CD14-positive monocyte (primary cell): ENCODE data around the gene FAM168A. TPM values are rescaled to one million over a fixed set of nuclear protein-coding genes. Genes with fewer than 3 reads are reported as not detected.
A peak's percentile ranks its signal among the peaks of the same experiment; 100 is the strongest.

Experiments
- DNase-seq, 3 donors: peaks; one replicate each; pipeline ENCODE4 v3.0.0-alpha.2; 2011 to 2022
- H2AFZ ChIP-seq: 2 replicates; pipeline ENCODE4 v1.6.0; 2012; ENCODE audit warnings: mild to moderate bottlenecking, low read depth, low read length, inconsistent platforms; ENCODE audit not compliant: insufficient read depth, poor library complexity, severe bottlenecking
- H3K27ac ChIP-seq, 2 donors: 1 replicate in 1 of 2; 2 replicates in 1 of 2; pipeline ENCODE4 v1.5.1; 2012 to 2013; ENCODE audit warnings: low read length in 2 of 2, control low read depth in 1 of 2, inconsistent platforms in 1 of 2, low read depth in 1 of 2, mild to moderate bottlenecking in 1 of 2
- H3K27me3 ChIP-seq, 2 donors: one replicate each; pipeline versions ENCODE4 v1.6.0 to v1.6.1; 2011 to 2013; ENCODE audit warnings: low read length in 2 of 2; ENCODE audit not compliant: control insufficient read depth in 2 of 2, insufficient read depth in 2 of 2
- H3K36me3 ChIP-seq, 2 donors: replicated peaks in 1 of 2; 1 replicate in 1 of 2; 2 replicates in 1 of 2; pipeline versions ENCODE4 v1.5.1 to v1.6.1; 2012 to 2013; ENCODE audit warnings: low read length in 2 of 2, control low read depth in 1 of 2, inconsistent platforms in 1 of 2, mild to moderate bottlenecking in 1 of 2; ENCODE audit not compliant: insufficient read depth in 2 of 2, control insufficient read depth in 1 of 2
- H3K4me1 ChIP-seq, 2 donors: 1 replicate in 1 of 2; 2 replicates in 1 of 2; pipeline versions ENCODE4 v1.5.1 to v1.6.1; 2012 to 2013; ENCODE audit warnings: low read length in 2 of 2, control low read depth in 1 of 2, inconsistent platforms in 1 of 2, mild to moderate bottlenecking in 1 of 2, moderate library complexity in 1 of 2; ENCODE audit not compliant: insufficient read depth in 2 of 2, control insufficient read depth in 1 of 2
- H3K4me2 ChIP-seq: replicated peaks from 2 replicates; pipeline ENCODE3; 2012; ENCODE audit warnings: low read length, moderate library complexity, mild to moderate bottlenecking; ENCODE audit not compliant: poor library complexity, severe bottlenecking; ENCODE audit errors: extremely low read depth
- H3K4me3 ChIP-seq, 3 experiments: fragments of 200-600 bp in 1 of 3; sonication (generic) in 1 of 3; replicated peaks in 1 of 3; 1 replicate in 2 of 3; 2 replicates in 1 of 3; pipeline ENCODE4 v1.5.1; 2011 to 2013; ENCODE audit warnings: low read length in 3 of 3, mild to moderate bottlenecking in 3 of 3, control low read depth in 2 of 3, low read depth in 2 of 3, inconsistent platforms in 1 of 3, moderate library complexity in 1 of 3
- H3K79me2 ChIP-seq: 2 replicates; pipeline ENCODE4 v1.6.0; 2012; ENCODE audit warnings: mild to moderate bottlenecking, control low read depth, inconsistent platforms, low read length, moderate library complexity; ENCODE audit not compliant: insufficient read depth
- H3K9ac ChIP-seq: 2 replicates; pipeline ENCODE4 v1.6.0; 2017; ENCODE audit warnings: low read length, mild to moderate bottlenecking; ENCODE audit not compliant: insufficient read depth, poor library complexity, severe bottlenecking
- H3K9me3 ChIP-seq, 2 donors: replicated peaks in 1 of 2; 1 replicate in 1 of 2; 2 replicates in 1 of 2; pipeline versions ENCODE4 v1.5.1 to v1.6.1; 2012 to 2013; ENCODE audit warnings: low read length in 2 of 2, control low read depth in 1 of 2; ENCODE audit not compliant: control insufficient read depth in 1 of 2, insufficient read depth in 1 of 2
- H4K20me1 ChIP-seq: 2 replicates; pipeline ENCODE4 v1.6.0; 2012; ENCODE audit warnings: mild to moderate bottlenecking, low read length, control low read depth, moderate library complexity; ENCODE audit not compliant: insufficient read depth
- H3K27ac Mint-ChIP-seq, 7 donors: one replicate each; pipeline ENCODE4 v1.8.0; 2020; ENCODE audit warnings: mild to moderate bottlenecking in 7 of 7, mixed read lengths in 7 of 7, moderate library complexity in 6 of 7, inconsistent platforms in 2 of 7
- H3K27me3 Mint-ChIP-seq, 3 donors: one replicate each; pipeline ENCODE4 v1.8.0; 2021 to 2022; ENCODE audit warnings: low read depth in 3 of 3, mild to moderate bottlenecking in 3 of 3, mixed read lengths in 3 of 3, moderate library complexity in 3 of 3, inconsistent platforms in 1 of 3
- H3K36me3 Mint-ChIP-seq, 2 donors: one replicate each; pipeline ENCODE4 v1.8.0; 2020; ENCODE audit warnings: mixed read lengths in 2 of 2, inconsistent platforms in 1 of 2, mild to moderate bottlenecking in 1 of 2
- H3K4me1 Mint-ChIP-seq: one replicate; pipeline ENCODE4 v1.8.0; 2020; ENCODE audit warnings: mild to moderate bottlenecking, mixed read lengths
- H3K4me3 Mint-ChIP-seq, 2 donors: one replicate each; pipeline ENCODE4 v1.8.0; 2020; ENCODE audit warnings: mild to moderate bottlenecking in 2 of 2, mixed read lengths in 2 of 2, moderate library complexity in 1 of 2
- H3K9me3 Mint-ChIP-seq, 7 donors: one replicate each; pipeline ENCODE4 v1.8.0; 2020 to 2022; ENCODE audit warnings: mixed read lengths in 7 of 7, mild to moderate bottlenecking in 6 of 7, moderate library complexity in 6 of 7, inconsistent platforms in 2 of 7
- CTCF ChIP-seq: fragments of 200-600 bp; IDR thresholded peaks from one replicate; pipeline ENCODE4 v1.8.0; 2022; ENCODE audit warnings: antibody characterized with exemption, mild to moderate bottlenecking
- WGBS: methylation state at CpG from one replicate; pipeline ENCODE4 v1.1.5; 2013; ENCODE audit warnings: missing lambda C conversion rate; ENCODE audit not compliant: insufficient coverage; 5-methylcytosine and 5-hydroxymethylcytosine counted together
- intact Hi-C, 2 donors: fragments of 100-400 bp; cut with micrococcal nuclease; formaldehyde crosslinking; loops; one replicate each; pipeline versions ENCODE4 v1.15.0 to v1.15.1; 2023
- polyA plus RNA-seq, 3 donors: library from polyadenylated mRNA; depleted of rRNA in 1 of 3; unstranded in 2 of 3; stranded (reverse) in 1 of 3; fragments of 300-500 nt in 2 of 3; fragments of >200 nt in 1 of 3; fragmentation: Illumina TruSeq in 2 of 3; gene quantifications; 1 replicate in 2 of 3; 2 replicates in 1 of 3; pipeline ENCODE4 v1.2.3, GENCODE V29; 2012 to 2021

FAM168A gene
- polyA plus RNA-seq, 3 donors: 1.4 to 13.3 (median 2.1) TPM

DNA sequence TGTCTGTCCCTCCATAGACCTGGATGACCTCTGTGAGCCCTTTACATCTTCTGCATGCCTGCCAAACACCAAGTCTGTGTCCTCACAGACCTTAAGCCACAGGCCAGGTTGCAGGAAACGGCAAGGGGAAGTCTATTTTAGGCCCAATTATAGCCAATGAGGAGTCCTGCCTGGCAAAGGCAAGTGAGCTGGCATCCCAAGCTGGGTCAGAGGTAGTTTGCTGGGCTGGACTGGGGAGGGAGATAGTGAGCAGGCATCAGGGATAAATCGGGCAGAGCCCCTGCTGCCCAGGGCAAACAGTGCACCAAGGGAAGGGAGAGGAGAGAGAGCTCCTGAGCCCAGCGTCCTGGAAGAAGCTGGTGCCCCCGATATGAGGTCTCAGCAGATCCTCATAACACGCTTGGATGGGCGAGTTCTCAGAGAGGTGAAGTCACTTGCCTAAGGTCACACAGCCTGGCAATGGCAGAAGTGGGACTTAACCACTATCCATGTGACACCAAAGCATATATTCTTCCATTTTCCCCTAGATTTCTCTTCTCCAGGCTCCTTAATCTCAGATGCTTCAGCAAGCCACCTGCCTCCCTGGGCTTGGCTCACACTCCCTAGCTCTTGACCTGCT lies 225.4 kb downstream of the FAM168A start:
- Mint-ChIP-seq H3K9me3 (no peaks in the 10 kb centered on the region), H3K27me3 (peaks cover 1 to 6% (median 6%) of the 10 kb centered on the region in 3 donors), H3K4me3 (peak overlapping the region in 1 of 2 donors; percentile 37), H3K27ac (peak overlapping the region in 2 of 7 donors; percentile 1 to 23), H3K4me1 (peaks cover 26% of the 10 kb centered on the region), H3K36me3 (peaks cover 0 to 7% of the 10 kb centered on the region in 2 donors)
- Histone ChIP-seq H3K36me3 (no peaks in the 10 kb centered on the region), H3K27ac (no peak overlapping the region), H2AFZ (no peak overlapping the region), H3K27me3 (no peaks in the 10 kb centered on the region), H3K79me2 (peaks cover 21% of the 10 kb centered on the region), H3K4me3 (no peak overlapping the region), H4K20me1 (peaks cover 13% of the 10 kb centered on the region), H3K9me3 (no peaks in the 10 kb centered on the region), H3K9ac (no peak overlapping the region), H3K4me1 (peaks cover 19 to 24% of the 10 kb centered on the region in 2 donors), H3K4me2 (no peak overlapping the region)
- peak; percentile 59 for TF ChIP-seq CTCF
- intact Hi-C loops: no loop called here
- peak; percentile 48 to 62 (median 50) for DNase-seq
- 35% methylated on average over 6 of the region's 6 CpGs for WGBS

DNA sequence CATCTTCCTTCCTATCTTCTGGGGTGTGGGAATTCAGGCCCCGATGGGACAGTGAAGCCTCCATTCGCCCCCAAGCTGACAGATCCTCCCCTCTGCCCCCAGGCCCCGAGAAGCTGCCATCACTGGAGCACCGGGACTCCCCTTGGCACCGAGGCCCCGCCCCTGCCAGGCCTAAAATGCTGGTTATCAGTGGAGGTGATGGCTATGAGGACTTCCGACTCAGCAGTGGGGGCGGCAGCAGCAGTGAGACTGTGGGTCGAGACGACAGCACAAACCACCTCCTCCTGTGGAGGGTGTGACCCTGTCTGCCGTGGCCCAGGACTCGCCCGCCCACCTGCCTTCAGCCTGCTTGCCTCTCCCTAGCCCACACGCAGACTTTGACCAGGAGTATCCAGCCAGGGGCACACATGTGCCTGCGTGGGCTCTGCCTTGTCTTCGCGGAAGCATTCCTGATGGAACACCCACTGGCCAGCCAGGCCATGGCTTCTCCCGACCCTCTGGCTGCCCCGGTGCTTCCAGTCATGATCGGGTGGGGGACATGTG lies 230.4 kb downstream of the FAM168A start:
- DNase-seq: no peak
- Histone ChIP-seq H3K4me3 (no peak overlapping the region), H4K20me1 (no peaks in the 10 kb centered on the region), H3K9ac (no peak overlapping the region), H3K4me1 (peaks cover 20 to 21% of the 10 kb centered on the region in 2 donors), H3K27me3 (no peaks in the 10 kb centered on the region), H3K9me3 (no peaks in the 10 kb centered on the region), H3K79me2 (no peaks in the 10 kb centered on the region), H3K27ac (no peak overlapping the region), H2AFZ (no peak overlapping the region), H3K36me3 (no peaks in the 10 kb centered on the region), H3K4me2 (no peak overlapping the region)
- no peak for TF ChIP-seq CTCF
- WGBS: 95% methylated on average over 15 of the region's 20 CpGs
- Mint-ChIP-seq H3K9me3 (no peaks in the 10 kb centered on the region), H3K36me3 (no peaks in the 10 kb centered on the region), H3K4me3 (no peak overlapping the region), H3K4me1 (peaks cover 25% of the 10 kb centered on the region), H3K27me3 (peaks cover 1 to 5% (median 2%) of the 10 kb centered on the region in 3 donors), H3K27ac (peak overlapping the region in 2 of 7 donors; percentile 30 to 50)
- intact Hi-C loops: no loop called here
